Endothelial cell of umbilical vein (primary cell): ENCODE measurements around the gene KIF18A. TPM values are rescaled to one million over a fixed set of nuclear protein-coding genes. Genes with fewer than 3 reads are reported as not detected.
A peak's percentile ranks its signal among the peaks of the same experiment; 100 is the strongest.

Experiments used
- BruUV-seq: library from RNA; stranded (reverse); fragments of 400-500 nt; replicated peaks from 2 replicates; lab custom pipeline; 2021; lab: Mats Ljungman, UMichigan
- CTCF ChIA-PET: fragments of 300-600, 350-600 bp; sonication (Branson Sonifier 250); formaldehyde crosslinking; loops from one replicate; lab custom pipeline; 2021; ENCODE audit warnings: antibody characterized with exemption, inconsistent platforms; lab: Charles Lee
- POLR2A ChIA-PET: fragments of 300-600, 350-600 bp; sonication (Branson Sonifier 250); formaldehyde crosslinking; loops from one replicate; lab custom pipeline; 2021; ENCODE audit warnings: antibody characterized with exemption, inconsistent platforms; lab: Charles Lee
- DNase-seq: peaks from one replicate; pipeline ENCODE4 v3.0.0-alpha.2; 2011; ENCODE audit warnings: low read depth, low spot score
- FAIRE-seq: peaks from 2 replicates; lab custom pipeline; 2011; peaks lifted over from hg19 to GRCh38; lab: Jason Lieb, UNC
- H2AFZ ChIP-seq: 2 replicates; pipeline ENCODE4 v1.6.0; 2012; ENCODE audit warnings: low read depth, low read length, control low read depth, inconsistent platforms
- H3K27ac ChIP-seq: 2 replicates; pipeline ENCODE4 v1.5.1; 2011; ENCODE audit warnings: low read depth, mild to moderate bottlenecking, control low read depth, low read length, moderate library complexity; ENCODE audit not compliant: insufficient read depth
- H3K27me3 ChIP-seq, 2 experiments: 2 replicates each; pipeline versions ENCODE4 v1.6.0 to v1.6.1; 2011; ENCODE audit warnings: low read length in 2 of 2, mixed read lengths in 1 of 2; ENCODE audit not compliant: control insufficient read depth in 2 of 2, insufficient read depth in 2 of 2
- H3K36me3 ChIP-seq, 2 experiments: 2 replicates in 1 of 2; 3 replicates in 1 of 2; pipeline ENCODE4 v1.5.1; 2011; ENCODE audit warnings: low read length in 2 of 2, mild to moderate bottlenecking in 1 of 2, moderate library complexity in 1 of 2; ENCODE audit not compliant: control insufficient read depth in 2 of 2, insufficient read depth in 2 of 2; ENCODE audit errors: extremely low read depth in 1 of 2
- H3K4me1 ChIP-seq: 3 replicates; pipeline ENCODE4 v1.5.1; 2011; ENCODE audit warnings: mild to moderate bottlenecking, low read length; ENCODE audit not compliant: control insufficient read depth, insufficient read depth; ENCODE audit errors: extremely low read depth
- H3K4me2 ChIP-seq: 2 replicates; pipeline ENCODE4 v1.6.1; 2011; ENCODE audit warnings: low read length, control low read depth, mixed read lengths; ENCODE audit not compliant: insufficient read depth
- H3K4me3 ChIP-seq, 3 experiments: fragments of 200-600 bp in 1 of 3; sonication (generic), shearing (Covaris generic) in 1 of 3; replicated peaks in 1 of 3; 2 replicates each; pipeline ENCODE4 v1.5.1; 2011 to 2016; ENCODE audit warnings: control low read depth in 3 of 3, low read length in 3 of 3, mild to moderate bottlenecking in 2 of 3, inconsistent platforms in 1 of 3, low read depth in 1 of 3, moderate library complexity in 1 of 3; ENCODE audit not compliant: insufficient read depth in 1 of 3
- H3K79me2 ChIP-seq: 2 replicates; pipeline ENCODE4 v1.6.0; 2012; ENCODE audit warnings: low read length, inconsistent platforms; ENCODE audit not compliant: control insufficient read depth, insufficient read depth
- H3K9ac ChIP-seq: replicated peaks from 2 replicates; pipeline ENCODE3; 2011; ENCODE audit warnings: low read length, control low read depth; ENCODE audit not compliant: insufficient read depth; ENCODE audit errors: extremely low read depth
- H3K9me1 ChIP-seq: replicated peaks from 3 replicates; pipeline ENCODE4 v1.6.0; 2011; ENCODE audit warnings: mild to moderate bottlenecking, low read length; ENCODE audit not compliant: control insufficient read depth, insufficient read depth; ENCODE audit errors: extremely low read depth
- H3K9me3 ChIP-seq: replicated peaks from 2 replicates; pipeline ENCODE4 v1.5.1; 2012; ENCODE audit warnings: low read length, inconsistent platforms; ENCODE audit not compliant: control insufficient read depth, insufficient read depth
- H4K20me1 ChIP-seq: replicated peaks from 2 replicates; pipeline ENCODE3; 2011; ENCODE audit warnings: mild to moderate bottlenecking, low read length; ENCODE audit not compliant: control insufficient read depth, insufficient read depth; ENCODE audit errors: extremely low read depth
- EZH2 ChIP-seq: IDR thresholded peaks from 2 replicates; pipeline ENCODE4 v1.6.1; 2012; ENCODE audit warnings: borderline replicate concordance, low read depth, mild to moderate bottlenecking, moderate library complexity, low read length, inconsistent platforms; ENCODE audit not compliant: severe bottlenecking
- FOS ChIP-seq: IDR thresholded peaks from 2 replicates; pipeline ENCODE4 v1.6.1; 2011; ENCODE audit warnings: mild to moderate bottlenecking, low read length, moderate library complexity, borderline replicate concordance; ENCODE audit not compliant: insufficient read depth
- GATA2 ChIP-seq: IDR thresholded peaks from 2 replicates; pipeline ENCODE4 v1.7.0; 2011; ENCODE audit warnings: low read depth, mild to moderate bottlenecking, moderate library complexity, mixed read lengths, low read length; ENCODE audit not compliant: insufficient read length, insufficient read depth
- JUN ChIP-seq: IDR thresholded peaks from 2 replicates; pipeline ENCODE4 v1.6.1; 2011; ENCODE audit warnings: borderline replicate concordance, low read depth; ENCODE audit not compliant: insufficient read length, insufficient read depth
- MYC ChIP-seq: IDR thresholded peaks from one replicate; pipeline ENCODE4 v1.6.1; 2011; ENCODE audit warnings: mild to moderate bottlenecking, low read depth, low read length
- POLR2A ChIP-seq: IDR thresholded peaks from 2 replicates; pipeline ENCODE4 v1.6.1; 2012; ENCODE audit warnings: low read depth, mild to moderate bottlenecking, control low read depth, low read length
- POLR2AphosphoS5 ChIP-seq: IDR thresholded peaks from 2 replicates; pipeline ENCODE4 v1.6.1; 2012; ENCODE audit warnings: low read depth, mild to moderate bottlenecking, control low read depth, low read length, moderate library complexity; ENCODE audit not compliant: insufficient read depth
- dilution Hi-C: fragments of 300-500 bp; cut with MboI; formaldehyde crosslinking; loops from one replicate; pipeline ENCODE4 v1.15.0; 2019; ENCODE audit warnings: low sequenced_read_pairs; ENCODE audit not compliant: extremely low pct_ligation_motif_present
- intact Hi-C: fragments of 100-400 bp; cut with micrococcal nuclease; formaldehyde crosslinking; loops from one replicate; pipeline ENCODE4 v1.10.0; 2022
- polyA plus RNA-seq, 4 experiments: library from polyadenylated mRNA; depleted of rRNA in 3 of 4; stranded (reverse) in 3 of 4; unstranded in 1 of 4; fragments of >200 nt; gene quantifications; 2 replicates each; pipeline versions ENCODE4 v1.2.1 to v1.2.3, GENCODE V29; 2011 to 2012; ENCODE audit warnings: missing spikeins in 1 of 4
- total RNA-seq: library from RNA; stranded (reverse); gene quantifications from 2 replicates; pipeline ENCODE4 v1.2.3, GENCODE V29; 2021
- TF ChIP-seq, protein P1 (sequence below), 2 donors: IDR thresholded peaks; 1 replicate in 1 of 2; 2 replicates in 1 of 2; pipeline ENCODE4 v1.5.1; 2011; ENCODE audit warnings: low read length in 2 of 2, mild to moderate bottlenecking in 2 of 2, moderate library complexity in 2 of 2, control low read depth in 1 of 2, inconsistent platforms in 1 of 2, low read depth in 1 of 2; ENCODE audit not compliant: insufficient read depth in 1 of 2; ENCODE audit errors: extremely low read depth in 1 of 2
- TF ChIP-seq, protein P2 (sequence below): IDR thresholded peaks from 2 replicates; pipeline ENCODE4 v1.6.1; 2011; ENCODE audit not compliant: insufficient read depth, insufficient read length

The KIF18A gene
- total and polyA plus RNA-seq, 2 donors (not counting 3 experiments of a cell fraction or from before 2014, with no cell fraction given), result 2.5 to 18.5 TPM

- no peaks in the 10 kb centered on the region for H3K4me1 ChIP-seq
- H3K9ac ChIP-seq, result no peak overlapping the region
- H3K79me2 ChIP-seq, result peaks cover 79% of the 10 kb centered on the region
- H3K9me1 ChIP-seq, result no peaks in the 10 kb centered on the region
- ChIA-PET POLR2A (no interaction called here), CTCF (no interaction called here)
- H3K9me3 ChIP-seq, result no peaks in the 10 kb centered on the region
- no TSS peak for BruUV-seq
- peaks cover 2% of the 10 kb centered on the region for H4K20me1 ChIP-seq
- H3K27ac ChIP-seq, result no peak overlapping the region
- H3K4me3 ChIP-seq, result no peak overlapping the region
- DNase-seq (no peak), FAIRE-seq (peak; percentile 21)
- H2AFZ ChIP-seq, result peak overlapping the region; percentile 15
- intact Hi-C loops, result no loop called here
- TF ChIP-seq FOS, result no peak
- TF ChIP-seq EZH2, result no peak
- no peak for TF ChIP-seq POLR2A
- no peak for TF ChIP-seq JUN
- TF ChIP-seq POLR2AphosphoS5, result no peak
- TF ChIP-seq, protein P1, sequence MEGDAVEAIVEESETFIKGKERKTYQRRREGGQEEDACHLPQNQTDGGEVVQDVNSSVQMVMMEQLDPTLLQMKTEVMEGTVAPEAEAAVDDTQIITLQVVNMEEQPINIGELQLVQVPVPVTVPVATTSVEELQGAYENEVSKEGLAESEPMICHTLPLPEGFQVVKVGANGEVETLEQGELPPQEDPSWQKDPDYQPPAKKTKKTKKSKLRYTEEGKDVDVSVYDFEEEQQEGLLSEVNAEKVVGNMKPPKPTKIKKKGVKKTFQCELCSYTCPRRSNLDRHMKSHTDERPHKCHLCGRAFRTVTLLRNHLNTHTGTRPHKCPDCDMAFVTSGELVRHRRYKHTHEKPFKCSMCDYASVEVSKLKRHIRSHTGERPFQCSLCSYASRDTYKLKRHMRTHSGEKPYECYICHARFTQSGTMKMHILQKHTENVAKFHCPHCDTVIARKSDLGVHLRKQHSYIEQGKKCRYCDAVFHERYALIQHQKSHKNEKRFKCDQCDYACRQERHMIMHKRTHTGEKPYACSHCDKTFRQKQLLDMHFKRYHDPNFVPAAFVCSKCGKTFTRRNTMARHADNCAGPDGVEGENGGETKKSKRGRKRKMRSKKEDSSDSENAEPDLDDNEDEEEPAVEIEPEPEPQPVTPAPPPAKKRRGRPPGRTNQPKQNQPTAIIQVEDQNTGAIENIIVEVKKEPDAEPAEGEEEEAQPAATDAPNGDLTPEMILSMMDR (IDR thresholded peaks at IDR 0.05; ENCODE audit: extremely low read depth in 1 of 2, insufficient read depth in 1 of 2, low read depth in 1 of 2, low read length in 2 of 2), result no peak
- no peak for TF ChIP-seq MYC
- TF ChIP-seq GATA2, result no peak
- TF ChIP-seq, protein P2, sequence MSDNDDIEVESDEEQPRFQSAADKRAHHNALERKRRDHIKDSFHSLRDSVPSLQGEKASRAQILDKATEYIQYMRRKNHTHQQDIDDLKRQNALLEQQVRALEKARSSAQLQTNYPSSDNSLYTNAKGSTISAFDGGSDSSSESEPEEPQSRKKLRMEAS, result no peak
- H3K27me3 ChIP-seq, result no peaks in the 10 kb centered on the region
- dilution Hi-C loops, result no loop called here
- peaks cover 0 to 2% of the 10 kb centered on the region in 2 experiments for H3K36me3 ChIP-seq
- H3K4me2 ChIP-seq, result no peak overlapping the region
Observed at GRCh38 chr11:28099715-28100114, 8.2 kb downstream of the KIF18A start.
